ENCODE data around the gene PTPRN2.

- no peak for TF ChIP-seq CTCF (IDR thresholded peaks at IDR 0.05)
- no peak for TF ChIP-seq POLR2A (IDR thresholded peaks at IDR 0.05)
- no peak for TF ChIP-seq POLR2AphosphoS5 (IDR thresholded peaks at IDR 0.05)
These were observed 111.2 kb downstream of the PTPRN2 start for GRCh38 chr7:158476331-158476932.
